SK-N-SH (cell line): ENCODE data around the gene ARL3.

Source experiments
- CTCF ChIP-seq: fragments of 200-600 bp; sonication (generic); IDR thresholded peaks from 2 replicates; pipeline ENCODE4 v1.6.1; 2017; ENCODE audit warnings: antibody characterized with exemption, mild to moderate bottlenecking, moderate library complexity
- EP300 ChIP-seq, 2 experiments: IDR thresholded peaks; 2 replicates each; pipeline versions ENCODE4 v1.4.0 to v1.6.1; 2012; ENCODE audit warnings: borderline replicate concordance in 1 of 2, low read depth in 1 of 2, low read length in 1 of 2
- JUND ChIP-seq: IDR thresholded peaks from 2 replicates; pipeline ENCODE4 v1.4.0; 2012
- MAX ChIP-seq: IDR thresholded peaks from 2 replicates; pipeline ENCODE4 v1.4.0; 2012; ENCODE audit warnings: low read depth
- POLR2AphosphoS5 ChIP-seq: IDR thresholded peaks from 2 replicates; pipeline ENCODE4 v1.6.1; 2012; ENCODE audit warnings: low read depth, low read length
- TAF1 ChIP-seq: IDR thresholded peaks from 2 replicates; pipeline ENCODE4 v1.6.1; 2012; ENCODE audit warnings: low read depth, mild to moderate bottlenecking, low read length, moderate library complexity, borderline replicate concordance
- YY1 ChIP-seq: IDR thresholded peaks from 2 replicates; pipeline ENCODE4 v1.4.0; 2012; ENCODE audit warnings: low read depth, mild to moderate bottlenecking
- TF ChIP-seq, protein P1 (sequence below): IDR thresholded peaks from 2 replicates; pipeline ENCODE4 v1.4.0; 2012; ENCODE audit warnings: low read depth, borderline replicate concordance
- TF ChIP-seq, protein P2 (sequence below): IDR thresholded peaks from 2 replicates; pipeline ENCODE4 v1.4.0; 2012; ENCODE audit warnings: low read depth, borderline replicate concordance

DNA sequence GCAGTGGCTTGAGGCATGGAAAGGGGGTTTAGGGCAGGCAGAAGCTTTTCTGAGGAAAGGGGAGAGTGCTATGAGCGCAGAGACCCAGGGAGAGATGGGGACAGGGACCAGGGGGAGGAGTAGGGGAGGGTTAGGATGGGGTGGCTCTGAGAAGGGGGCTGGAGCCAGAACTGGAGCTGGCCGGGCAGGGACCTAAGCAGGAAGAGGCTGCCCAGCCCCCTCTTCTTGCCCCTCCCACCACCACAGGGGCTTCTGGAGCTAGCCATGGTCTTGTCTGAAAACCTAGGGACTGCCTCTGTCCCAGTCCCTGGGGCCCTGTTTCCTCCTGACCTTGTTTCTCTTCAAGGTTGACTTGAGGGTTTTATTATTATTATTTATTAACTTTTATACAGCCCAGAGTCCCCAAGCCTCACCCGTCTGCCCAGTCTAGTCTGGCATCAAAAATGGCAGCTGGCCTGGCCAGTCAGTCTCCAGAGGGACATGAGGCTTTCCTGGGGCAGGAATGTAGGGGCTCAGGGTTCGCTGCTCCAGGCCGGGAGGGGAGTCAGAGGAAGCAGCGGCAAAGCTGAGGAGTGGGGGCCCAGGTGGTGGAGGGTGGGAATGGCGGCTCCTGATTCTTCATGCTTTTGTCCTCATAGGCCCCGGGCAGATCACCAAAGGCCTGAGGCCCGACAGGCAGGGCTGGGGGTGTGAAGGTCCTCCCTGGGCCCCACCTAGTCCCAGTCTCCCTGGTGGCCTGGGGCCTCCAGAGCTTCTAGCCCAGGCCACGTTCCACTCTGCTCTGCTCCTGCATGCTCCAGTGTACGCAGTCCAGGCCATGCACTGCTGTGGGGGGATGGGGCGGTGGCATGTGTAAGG lies 64.2 kb downstream of the ARL3 start:
- no peak for TF ChIP-seq YY1
- no peak for TF ChIP-seq CTCF
- TF ChIP-seq, protein P1, sequence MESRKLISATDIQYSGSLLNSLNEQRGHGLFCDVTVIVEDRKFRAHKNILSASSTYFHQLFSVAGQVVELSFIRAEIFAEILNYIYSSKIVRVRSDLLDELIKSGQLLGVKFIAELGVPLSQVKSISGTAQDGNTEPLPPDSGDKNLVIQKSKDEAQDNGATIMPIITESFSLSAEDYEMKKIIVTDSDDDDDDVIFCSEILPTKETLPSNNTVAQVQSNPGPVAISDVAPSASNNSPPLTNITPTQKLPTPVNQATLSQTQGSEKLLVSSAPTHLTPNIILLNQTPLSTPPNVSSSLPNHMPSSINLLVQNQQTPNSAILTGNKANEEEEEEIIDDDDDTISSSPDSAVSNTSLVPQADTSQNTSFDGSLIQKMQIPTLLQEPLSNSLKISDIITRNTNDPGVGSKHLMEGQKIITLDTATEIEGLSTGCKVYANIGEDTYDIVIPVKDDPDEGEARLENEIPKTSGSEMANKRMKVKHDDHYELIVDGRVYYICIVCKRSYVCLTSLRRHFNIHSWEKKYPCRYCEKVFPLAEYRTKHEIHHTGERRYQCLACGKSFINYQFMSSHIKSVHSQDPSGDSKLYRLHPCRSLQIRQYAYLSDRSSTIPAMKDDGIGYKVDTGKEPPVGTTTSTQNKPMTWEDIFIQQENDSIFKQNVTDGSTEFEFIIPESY: no peak
- TF ChIP-seq TAF1: no peak
- no peak for TF ChIP-seq MAX
- TF ChIP-seq JUND: no peak
- TF ChIP-seq, protein P2, sequence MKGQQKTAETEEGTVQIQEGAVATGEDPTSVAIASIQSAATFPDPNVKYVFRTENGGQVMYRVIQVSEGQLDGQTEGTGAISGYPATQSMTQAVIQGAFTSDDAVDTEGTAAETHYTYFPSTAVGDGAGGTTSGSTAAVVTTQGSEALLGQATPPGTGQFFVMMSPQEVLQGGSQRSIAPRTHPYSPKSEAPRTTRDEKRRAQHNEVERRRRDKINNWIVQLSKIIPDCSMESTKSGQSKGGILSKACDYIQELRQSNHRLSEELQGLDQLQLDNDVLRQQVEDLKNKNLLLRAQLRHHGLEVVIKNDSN: no peak
- no peak for TF ChIP-seq POLR2AphosphoS5
- TF ChIP-seq EP300 (IDR thresholded peaks at IDR 0.05; ENCODE audit: borderline replicate concordance in 1 of 2, low read depth in 1 of 2, low read length in 1 of 2): no peak
